ENCODE results near the gene SPACA9.

- TF ChIP-seq POLR2A (IDR thresholded peaks at IDR 0.05; ENCODE audit: low read depth, low read length): no peak
- TF ChIP-seq POLR2AphosphoS5 (IDR thresholded peaks at IDR 0.05; ENCODE audit: low read depth, low read length): no peak
- TF ChIP-seq TAF1 (IDR thresholded peaks at IDR 0.05; ENCODE audit: low read depth, low read length): no peak
Measured at GRCh38 chr9:132864691-132865090, 14.0 kb upstream of the SPACA9 start.

Measured in GM12891 (cell line).